HG03520 (cell line): ENCODE measurements around the gene HS2ST1.

Experiments used
- ATAC-seq: cut with Tn5 transposase; IDR thresholded peaks from one replicate; pipeline ENCODE4 v1.9.1; 2021; ENCODE audit warnings: mild to moderate bottlenecking, moderate library complexity; ENCODE audit not compliant: unreplicated experiment

Gene HS2ST1

DNA sequence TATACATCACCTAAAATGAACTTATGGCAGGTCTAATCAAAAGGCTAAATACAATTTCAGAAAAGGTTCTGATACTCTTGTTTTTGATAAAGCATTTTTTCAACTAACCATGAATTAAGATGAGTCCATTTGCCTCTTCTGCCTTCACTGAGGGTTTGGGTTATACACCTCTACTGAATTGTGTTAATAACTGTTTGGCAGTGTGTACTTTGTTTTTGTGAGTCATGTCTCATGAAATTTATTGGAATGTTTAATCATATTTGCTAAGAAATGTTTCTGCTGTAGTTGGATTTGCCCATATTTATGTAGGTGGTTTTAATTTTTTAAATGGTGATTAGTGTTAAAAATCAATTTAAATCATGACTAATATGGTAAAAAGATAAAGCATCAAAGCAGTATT lies 190.5 kb downstream of the HS2ST1 start:
- no peak for ATAC-seq

DNA sequence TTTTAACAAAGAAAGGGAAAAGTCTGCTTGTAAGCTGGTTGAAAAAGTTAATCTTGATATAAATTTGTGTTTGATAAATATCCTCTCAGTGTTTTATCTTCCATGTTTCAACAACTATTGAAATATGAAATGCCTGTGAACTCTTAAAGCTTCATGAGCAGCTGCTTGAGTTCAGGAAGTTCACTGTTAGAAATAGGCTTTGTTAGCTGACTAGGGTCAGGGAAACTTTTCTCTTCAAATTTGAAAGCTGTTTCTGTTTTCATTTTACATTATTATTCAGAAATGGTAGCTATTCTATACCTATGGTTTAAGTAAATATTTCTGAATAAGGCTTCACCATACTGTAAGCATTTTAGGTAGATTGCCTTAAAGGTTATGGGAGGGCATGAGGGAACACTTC lies 191.7 kb downstream of the HS2ST1 start:
- no peak for ATAC-seq

DNA sequence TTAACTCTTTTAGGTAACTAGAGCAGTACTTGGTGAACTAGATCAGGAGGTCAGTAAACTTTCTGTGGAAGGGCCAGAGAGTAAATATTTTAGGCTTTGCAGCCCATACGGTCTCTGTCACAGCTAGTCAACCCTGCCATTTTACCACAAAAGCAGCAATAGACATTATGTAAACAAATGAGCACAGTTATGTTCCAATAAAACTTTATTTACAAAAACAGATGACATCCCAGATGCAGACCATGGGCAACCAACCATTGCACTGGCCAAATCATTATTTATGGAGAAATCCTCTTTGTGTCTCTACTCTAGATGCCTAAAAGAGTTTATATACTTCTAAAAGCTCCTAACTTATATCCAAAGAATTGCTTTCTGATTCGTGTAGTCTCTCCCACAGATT lies 192.4 kb downstream of the HS2ST1 start:
- ATAC-seq = no peak

DNA sequence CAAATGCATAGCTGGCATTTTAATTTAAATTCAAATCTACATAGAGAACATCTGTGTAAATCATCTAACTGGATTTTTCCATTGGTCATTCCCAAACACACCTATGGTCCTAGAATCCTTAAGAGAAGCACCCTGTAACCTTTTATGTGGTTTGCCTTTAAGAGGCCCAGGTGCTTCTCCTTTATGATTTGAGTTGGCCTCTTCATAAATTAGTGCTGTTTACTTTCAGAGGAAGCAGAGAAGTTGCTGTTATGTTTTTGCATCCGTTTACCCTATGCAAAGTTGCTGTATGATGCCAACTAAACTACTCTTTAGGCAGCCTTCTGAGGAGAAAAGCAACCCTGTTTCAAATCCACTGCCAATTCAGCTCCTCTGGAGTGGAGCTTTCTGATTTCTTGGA lies 193.8 kb downstream of the HS2ST1 start:
- ATAC-seq = no peak

DNA sequence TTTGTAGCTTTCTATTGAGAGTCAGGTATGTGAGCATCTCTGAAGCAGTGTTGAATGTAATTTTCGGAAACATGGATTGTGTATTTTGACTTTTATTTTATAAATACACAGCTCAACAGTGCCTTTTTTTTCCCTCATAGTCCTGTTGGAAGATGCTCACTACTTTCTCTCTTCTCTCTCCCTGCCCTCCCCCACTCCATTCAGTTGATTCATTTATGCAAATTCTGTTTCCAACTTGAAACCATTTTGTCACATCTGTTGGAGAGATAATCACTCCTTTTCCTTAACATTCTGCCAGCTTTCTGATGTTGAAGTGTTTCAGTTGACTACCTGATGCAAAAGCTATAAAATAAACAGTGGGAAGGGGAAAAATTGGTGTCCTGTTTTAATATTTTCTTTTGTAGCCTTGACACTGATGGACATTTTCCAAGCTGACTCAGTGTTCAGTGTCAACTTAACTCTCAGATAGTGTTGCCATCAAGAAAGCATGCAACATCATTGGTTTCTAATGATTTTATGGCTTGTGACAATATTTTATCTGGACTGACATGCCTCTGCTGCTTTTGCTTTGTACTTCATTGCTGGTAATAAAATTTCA lies 194.5 kb downstream of the HS2ST1 start:
- ATAC-seq = no peak

DNA sequence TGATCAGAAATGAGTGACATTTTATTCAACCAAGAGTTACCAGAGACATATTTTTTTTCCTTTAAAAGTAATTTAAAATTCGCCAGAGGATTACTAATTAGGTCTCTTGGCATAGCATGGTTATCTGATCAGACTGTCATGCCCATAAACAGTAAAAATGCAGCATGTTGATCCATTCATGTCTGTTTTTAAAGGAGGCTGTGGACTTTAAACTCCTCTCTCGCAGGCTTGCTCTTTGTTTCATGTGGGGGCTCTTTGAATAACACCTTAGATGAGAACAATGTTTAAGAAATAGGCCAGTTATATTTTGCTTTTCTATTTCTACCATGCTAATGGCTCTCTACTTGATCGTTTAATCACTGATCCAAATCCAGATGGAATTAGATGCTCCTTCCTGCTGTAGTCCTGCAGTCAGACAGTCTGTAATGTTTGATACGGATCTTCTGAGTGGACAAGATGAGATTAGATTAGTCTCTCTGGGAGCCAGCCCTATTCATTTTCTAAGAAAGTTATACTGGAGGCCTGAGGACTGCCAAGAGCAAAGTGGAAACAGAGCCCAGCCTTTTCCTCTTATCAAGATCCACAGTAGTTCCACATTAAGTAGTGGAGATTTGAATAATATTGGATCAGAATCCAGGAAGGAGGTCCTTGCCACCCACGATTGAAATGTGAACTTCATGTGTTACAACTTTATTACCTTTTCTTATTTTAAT lies 197.4 kb downstream of the HS2ST1 start:
- ATAC-seq = no peak

DNA sequence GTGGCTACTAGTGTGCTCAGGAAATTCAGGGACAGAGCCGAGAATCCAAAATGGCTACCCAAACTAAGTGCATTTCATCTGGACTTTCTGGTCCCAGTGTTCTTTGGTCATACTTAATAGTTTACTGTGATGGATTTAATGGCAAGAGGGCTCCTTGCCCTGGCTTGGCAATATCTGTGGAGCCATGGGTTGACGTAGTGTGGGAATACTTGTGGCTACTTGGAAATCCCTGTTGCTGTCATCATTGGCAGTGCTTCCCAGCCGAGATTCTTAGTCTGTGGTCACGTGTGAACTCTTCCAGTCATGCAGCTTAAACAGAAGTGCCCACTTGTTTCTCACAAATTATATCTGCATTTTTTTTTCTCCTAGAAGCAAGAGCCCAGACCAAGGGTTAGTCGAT lies 198.9 kb downstream of the HS2ST1 start:
- ATAC-seq = no peak

DNA sequence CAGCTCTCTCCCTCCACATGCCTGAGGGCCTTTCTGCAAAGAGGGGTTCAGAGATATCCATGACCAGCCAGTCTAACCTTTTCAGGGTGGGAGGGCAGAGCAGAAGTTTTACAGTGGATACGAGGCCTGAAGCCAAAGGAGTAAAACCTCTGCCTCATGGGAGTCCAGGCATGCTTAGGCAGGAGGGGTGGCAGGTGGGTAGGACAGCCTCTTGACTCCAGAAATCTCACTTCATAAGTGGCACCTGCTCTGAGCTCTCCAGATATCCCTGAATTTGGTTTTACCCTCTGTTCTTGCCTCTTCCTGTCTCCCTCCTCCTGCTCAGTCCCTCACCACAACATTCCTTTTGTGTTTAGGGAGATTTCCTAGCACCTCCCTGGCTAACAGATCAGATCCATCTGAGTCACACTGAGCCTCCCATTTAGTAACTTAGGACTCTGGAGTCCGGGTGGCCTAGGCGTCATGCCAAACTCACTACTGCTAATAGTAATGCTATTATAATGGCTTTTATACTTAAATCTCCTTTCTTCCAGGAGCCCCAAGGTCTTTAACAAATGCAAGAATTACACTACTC lies 201.0 kb downstream of the HS2ST1 start:
- no peak for ATAC-seq

DNA sequence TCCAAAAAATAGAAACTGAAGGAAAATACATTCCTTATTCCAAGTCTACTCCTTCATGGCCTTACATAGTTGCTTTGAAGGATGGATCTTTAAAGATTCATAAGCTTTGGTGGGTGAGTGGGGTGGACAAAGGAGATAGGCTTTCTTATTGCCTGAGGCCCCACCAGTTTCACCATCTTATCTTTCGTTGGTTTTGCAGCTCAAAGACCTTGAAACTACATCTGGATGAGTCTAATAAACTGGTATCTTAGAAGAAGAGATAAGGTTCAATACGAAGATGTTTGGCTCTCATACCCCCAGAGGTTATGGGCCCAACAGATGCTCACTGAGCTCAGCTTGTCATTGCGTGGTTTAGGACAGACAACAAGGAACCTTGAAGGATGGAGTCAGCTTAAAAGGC lies 201.5 kb downstream of the HS2ST1 start:
- no peak for ATAC-seq

DNA sequence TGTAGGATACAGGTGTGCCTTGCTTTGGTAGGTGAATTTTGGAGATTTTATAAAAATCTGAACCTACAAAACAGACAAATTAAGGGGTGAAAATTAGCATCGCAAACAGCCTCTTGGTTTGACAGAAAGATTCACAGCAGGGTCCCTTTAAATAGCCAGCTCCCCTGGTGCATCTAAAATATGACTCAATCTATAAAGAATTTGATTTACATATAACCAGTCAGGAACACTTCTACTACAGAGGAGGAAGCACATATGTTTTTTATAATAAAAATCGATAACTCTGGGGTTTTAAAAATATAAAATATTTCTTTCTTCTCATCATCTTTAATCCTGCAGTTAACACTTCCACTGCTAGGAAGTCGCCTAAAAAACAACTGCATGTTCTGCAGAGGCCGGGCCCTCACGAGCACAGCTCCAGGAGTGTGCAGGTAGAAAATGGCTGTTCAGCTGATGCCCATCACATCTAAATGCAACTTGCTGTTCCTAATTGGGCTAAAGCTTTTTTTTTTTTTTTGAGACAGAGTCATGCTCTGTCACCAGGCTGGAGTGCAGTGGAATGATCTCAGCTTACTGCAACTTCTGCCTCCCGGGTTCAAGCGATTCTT lies 203.4 kb downstream of the HS2ST1 start:
- ATAC-seq = no peak

DNA sequence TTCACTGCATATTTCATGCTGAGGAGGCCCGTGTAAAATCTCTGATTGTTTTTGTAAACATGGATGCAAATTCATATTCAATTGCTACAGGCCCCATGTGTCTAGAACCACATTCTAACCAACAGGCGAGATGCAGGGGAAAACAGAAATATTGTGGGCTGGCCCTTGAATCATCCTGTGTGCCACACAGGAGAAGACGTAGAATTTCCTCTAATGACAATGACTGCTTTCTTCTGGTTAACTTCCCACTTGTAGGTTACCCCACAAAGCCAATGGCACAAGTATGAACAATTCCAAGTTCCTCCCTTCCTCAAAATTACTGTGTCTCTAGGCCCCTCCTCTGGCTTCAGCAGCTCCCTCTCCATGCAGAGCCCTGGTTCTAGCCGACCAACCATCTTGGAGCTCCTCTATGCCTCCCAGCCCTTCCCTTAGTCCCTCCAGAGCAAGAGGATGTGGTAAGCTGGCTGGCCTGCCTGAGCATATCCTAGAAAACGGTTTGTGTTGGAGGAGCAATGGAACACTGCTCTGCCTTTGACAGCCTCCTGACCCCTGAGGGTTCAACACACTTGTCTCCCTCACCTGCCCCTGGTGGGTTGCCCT lies 205.2 kb downstream of the HS2ST1 start:
- ATAC-seq = no peak

DNA sequence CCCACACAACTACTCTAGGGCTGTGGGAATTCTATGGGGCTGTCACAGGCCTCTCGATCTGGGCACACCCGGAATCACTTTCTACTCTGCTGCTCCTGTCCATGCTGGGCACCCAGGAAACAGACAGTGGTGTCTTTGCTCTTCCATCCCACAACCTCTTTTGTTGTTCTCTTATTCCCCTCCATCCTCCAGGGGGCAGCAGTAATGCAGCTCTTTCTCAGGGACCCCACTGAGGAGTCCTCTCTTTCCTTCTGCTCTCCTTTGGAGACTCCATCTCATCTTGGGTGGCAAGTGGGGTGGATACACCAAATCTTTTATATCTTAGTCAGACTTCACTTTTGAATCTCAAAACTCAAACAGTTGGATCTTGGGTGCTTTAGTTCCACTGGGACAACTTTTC lies 206.3 kb downstream of the HS2ST1 start:
- ATAC-seq = no peak

DNA sequence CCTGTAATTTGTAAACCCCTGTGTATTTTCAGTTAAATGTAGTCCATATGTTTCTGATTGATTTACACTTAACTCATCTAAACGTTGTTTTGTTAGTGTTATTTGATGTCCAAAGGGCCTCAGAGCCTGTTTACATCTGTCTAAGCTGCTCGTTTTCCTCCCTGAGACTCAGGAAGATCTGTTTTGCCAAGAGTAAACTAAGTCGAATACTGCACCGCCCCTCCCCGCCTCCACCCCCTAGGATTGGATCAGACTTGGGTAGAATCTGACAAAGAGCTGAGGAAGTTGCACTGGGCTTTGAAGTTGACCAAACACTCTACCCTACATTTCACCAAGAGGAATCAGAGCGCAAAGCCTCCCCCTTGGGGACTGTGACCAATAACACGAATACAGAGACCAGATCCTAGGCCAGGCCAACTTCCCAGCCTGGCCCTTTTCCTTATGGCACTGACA lies 207.3 kb downstream of the HS2ST1 start:
- no peak for ATAC-seq

DNA sequence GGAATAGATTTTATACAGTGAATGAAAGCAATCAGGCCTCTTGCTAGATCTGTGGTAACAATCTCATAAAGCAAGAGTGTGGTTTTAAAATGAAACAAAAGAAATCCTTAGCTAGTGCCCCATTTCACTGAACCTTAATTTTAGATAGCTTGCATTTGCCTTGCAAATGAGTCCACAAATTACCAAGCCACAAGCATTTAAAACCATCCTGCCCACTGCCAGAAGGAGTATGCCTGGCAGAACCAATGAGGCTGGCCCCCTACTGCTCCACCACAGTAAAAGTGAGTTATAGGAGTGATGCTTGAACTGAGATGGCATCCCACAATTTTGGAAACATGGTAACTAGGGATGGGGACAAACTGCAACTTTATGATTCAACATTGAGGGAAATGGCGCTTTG lies 207.8 kb downstream of the HS2ST1 start:
- ATAC-seq = no peak

DNA sequence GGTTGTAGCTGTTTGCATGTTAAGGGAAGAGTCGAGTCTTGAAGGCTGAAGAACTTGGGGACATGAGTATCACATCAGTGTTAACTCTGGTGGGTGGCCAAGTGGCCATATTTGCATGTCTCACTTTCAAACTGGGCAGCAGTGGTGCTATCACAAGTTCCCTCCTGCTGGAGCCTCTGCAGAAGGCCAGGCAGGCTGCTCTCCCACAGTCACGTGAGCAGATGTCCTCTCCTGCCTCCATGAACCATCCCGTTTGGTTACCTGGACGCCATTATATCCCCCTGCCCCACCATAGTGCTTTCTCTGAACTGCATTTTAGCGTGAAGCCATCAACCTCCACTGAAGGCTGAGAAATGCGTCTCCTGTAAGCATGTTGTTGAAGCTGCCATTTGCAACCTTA lies 209.2 kb downstream of the HS2ST1 start:
- ATAC-seq = no peak

DNA sequence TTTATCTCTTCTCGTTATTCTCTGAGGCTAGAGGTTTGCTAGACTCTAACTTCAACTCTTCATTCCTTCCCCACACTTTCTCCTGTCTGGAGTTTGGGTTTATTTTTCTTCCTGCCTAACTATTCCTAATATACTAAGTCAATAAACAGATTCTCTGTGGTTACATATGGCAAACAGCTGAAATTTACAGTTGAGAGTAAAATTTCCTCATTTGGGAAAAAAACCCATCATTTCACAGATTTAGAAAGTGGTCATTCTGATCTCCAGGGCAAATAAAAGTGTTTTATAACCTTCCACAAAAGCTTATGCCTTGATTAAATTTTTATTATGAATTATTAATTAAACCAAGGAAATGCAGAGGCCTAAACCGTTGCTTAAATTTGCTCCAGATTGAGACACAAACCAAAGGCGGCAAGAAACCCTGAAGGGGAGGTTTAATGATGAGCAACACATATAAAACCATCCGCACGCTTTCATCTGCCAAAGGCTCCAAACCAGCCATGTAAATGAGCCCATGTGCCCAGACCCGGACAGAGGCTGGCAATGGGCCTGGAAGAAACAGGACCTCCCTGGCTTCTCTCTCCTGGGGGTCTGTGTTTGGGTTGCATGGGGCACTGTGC lies 212.6 kb downstream of the HS2ST1 start:
- no peak for ATAC-seq

DNA sequence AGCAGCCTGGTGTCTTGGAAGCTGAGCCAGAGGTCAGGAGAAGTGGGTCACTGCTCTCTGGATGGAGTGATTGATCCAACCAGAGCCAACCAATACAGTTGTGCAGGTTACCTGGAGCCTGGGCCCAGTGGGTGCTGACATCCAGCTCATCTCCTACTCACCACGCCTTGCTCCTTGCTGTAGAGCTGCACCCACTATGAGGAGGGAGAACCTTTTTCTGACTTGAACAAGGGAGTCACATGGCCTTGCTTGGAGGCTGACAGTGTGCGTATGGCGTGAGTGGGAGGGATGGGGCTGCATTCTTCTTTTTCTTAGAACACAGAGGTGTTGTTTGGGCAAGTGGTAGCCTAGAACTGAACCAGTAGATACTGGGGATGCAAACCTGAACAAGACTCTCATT lies 213.1 kb downstream of the HS2ST1 start:
- ATAC-seq = no peak

DNA sequence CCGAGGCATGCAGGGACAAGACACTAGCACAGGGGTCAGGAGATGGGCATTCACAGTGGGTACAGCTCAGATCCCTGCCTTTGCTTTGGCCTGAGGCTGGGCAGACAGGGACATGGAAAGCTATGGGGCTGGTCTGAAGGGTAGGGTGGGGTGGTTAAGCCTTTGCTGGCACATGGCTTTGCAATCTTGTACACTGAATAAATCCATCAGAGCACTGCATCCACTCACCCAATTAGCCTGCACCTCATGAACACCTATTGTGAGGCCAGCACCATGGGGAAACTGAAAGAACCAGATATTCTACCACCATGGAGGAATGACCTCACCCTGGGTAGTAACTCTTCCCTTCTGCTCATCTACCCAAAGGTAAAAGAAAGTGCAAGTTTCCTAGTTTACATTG lies 214.6 kb downstream of the HS2ST1 start:
- ATAC-seq = no peak

DNA sequence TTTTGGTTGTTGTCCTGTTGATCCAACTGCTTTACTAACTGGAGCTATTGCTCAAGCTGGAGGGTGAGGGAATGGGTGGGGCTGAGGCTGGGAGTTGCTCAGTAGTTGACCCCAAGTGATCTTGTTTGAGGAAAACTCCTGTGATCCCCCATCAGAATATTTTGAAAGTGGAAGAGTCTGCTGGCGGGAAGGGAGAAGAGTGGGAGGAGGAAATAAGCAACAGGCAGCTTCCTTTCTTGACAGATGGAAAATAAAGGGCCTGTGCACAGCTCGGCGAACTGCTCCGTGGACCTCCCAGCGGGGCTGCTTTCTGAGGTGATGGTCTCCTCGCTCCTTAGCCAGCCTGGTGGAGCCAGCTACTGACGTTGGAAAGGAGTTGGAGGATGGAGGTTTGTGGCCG lies 215.2 kb downstream of the HS2ST1 start:
- no peak for ATAC-seq

DNA sequence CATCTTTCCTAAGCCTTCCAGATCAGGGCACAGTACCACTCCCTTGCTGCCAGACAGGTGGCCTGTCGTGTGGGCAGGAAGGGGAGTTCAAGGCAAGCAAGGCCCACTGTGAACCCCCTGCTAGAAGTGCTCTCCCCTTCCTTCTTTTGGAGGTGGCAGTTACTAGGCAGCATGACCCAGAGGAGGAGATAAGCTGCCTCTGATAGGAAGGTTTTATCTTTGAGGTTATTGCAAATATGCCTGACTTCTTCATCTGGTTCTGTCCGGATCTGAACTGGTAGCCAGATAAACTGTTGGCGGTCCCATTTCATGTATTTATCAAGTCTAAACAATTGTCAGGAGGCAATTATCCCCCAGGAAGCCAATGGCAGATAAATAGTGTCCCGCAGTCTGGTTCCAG lies 216.0 kb downstream of the HS2ST1 start:
- no peak for ATAC-seq

DNA sequence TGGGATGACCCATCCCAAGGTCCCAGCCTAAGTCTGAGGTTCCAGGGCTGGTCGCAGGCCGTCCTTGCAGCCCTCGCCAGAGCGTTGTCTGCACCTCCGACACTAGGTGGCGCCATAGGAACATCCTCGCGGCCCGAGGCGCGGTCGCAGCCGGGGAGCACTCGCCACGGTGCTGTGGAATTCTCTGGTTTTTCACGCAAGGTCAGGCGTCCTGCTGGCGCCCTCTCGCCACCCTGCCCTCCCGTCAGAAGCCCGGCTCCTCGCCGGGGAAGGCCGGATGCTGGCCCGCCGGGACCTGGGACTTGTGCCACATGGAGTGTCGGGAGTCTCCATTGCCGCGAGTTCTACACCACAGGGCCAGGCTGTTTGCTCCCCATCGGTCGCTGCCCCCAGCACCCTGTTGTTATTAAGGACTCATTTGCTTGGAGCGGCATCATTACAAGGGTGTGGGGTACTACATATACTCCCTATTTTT lies 217.4 kb downstream of the HS2ST1 start:
- peak; percentile 94 for ATAC-seq
